ENCODE measurements around the gene SRP19. TPM values are rescaled to one million over a fixed set of nuclear protein-coding genes. Genes with fewer than 3 reads are reported as not detected.

SRP19 gene
- total and polyA plus RNA-seq, 9 of the 15 experiments (the other 6 are each of a cell fraction or from before 2014, with no cell fraction given) = 52.3 to 357 (median 146) TPM

DNA sequence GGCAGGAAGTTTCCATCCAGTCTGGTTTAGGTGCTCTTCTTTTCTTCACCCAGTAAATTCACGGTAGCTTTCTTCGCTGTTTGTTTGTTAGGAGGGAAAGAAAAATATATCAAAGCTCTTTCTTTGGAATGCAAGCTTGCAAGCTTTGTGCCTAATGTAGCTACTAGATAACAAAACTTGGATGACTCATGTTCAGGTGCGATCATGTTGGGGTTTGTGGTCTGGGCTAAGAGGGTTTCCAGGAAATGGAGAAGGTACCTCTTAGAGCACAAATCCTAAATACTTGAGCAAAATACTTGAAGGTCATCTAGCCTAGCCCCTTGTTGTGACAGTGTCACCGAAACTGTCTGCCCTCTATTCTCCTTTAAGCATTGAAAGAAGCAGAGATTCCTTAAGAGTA lies 17.7 kb downstream of the SRP19 start (continued):
- TF ChIP-seq ZEB2 (IDR thresholded peaks at IDR 0.05) (peak; percentile 94), TRIM24 (IDR thresholded peaks at IDR 0.05) (peak in 1 of 2 experiments; percentile 53; a peak in 1 of 4 replicates), FOXM1 (IDR thresholded peaks at IDR 0.05; ENCODE audit: low read depth) (0 out of 2 replicates have a peak, but pooled peaks have one; percentile 36), FOXM1 (CRISPR knock-in tag; IDR thresholded peaks at IDR 0.05; ENCODE audit: low read depth) (no peak), HDAC1 (IDR thresholded peaks at IDR 0.05) (peak in 1 of 2 experiments; percentile 88; a peak in 2 of 4 replicates), HNRNPH1 (optimal IDR thresholded peaks at IDR 0.05; ENCODE audit: low read depth, low read length) (no peak), NCOA2 (IDR thresholded peaks at IDR 0.05; ENCODE audit: partially characterized antibody in 2 of 2) (no peak), TCF3 (CRISPR knock-in tag; IDR thresholded peaks at IDR 0.05) (peak; percentile 92), TAF9B (IDR thresholded peaks at IDR 0.05; ENCODE audit: partially characterized antibody) (no peak), ZC3H8 (IDR thresholded peaks at IDR 0.05) (no peak), GATAD2A (IDR thresholded peaks at IDR 0.05) (no peak), ZNF75A (CRISPR knock-in tag; IDR thresholded peaks at IDR 0.05) (no peak), PHTF2 (CRISPR knock-in tag; IDR thresholded peaks at IDR 0.05) (no peak), ZFX (CRISPR knock-in tag; IDR thresholded peaks at IDR 0.05) (no peak)
- TF ChIP-seq, protein P1, sequence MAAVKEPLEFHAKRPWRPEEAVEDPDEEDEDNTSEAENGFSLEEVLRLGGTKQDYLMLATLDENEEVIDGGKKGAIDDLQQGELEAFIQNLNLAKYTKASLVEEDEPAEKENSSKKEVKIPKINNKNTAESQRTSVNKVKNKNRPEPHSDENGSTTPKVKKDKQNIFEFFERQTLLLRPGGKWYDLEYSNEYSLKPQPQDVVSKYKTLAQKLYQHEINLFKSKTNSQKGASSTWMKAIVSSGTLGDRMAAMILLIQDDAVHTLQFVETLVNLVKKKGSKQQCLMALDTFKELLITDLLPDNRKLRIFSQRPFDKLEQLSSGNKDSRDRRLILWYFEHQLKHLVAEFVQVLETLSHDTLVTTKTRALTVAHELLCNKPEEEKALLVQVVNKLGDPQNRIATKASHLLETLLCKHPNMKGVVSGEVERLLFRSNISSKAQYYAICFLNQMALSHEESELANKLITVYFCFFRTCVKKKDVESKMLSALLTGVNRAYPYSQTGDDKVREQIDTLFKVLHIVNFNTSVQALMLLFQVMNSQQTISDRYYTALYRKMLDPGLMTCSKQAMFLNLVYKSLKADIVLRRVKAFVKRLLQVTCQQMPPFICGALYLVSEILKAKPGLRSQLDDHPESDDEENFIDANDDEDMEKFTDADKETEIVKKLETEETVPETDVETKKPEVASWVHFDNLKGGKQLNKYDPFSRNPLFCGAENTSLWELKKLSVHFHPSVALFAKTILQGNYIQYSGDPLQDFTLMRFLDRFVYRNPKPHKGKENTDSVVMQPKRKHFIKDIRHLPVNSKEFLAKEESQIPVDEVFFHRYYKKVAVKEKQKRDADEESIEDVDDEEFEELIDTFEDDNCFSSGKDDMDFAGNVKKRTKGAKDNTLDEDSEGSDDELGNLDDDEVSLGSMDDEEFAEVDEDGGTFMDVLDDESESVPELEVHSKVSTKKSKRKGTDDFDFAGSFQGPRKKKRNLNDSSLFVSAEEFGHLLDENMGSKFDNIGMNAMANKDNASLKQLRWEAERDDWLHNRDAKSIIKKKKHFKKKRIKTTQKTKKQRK (IDR thresholded peaks at IDR 0.05; ENCODE audit: borderline replicate concordance, low read depth, low read length) = no peak
- TF ChIP-seq, protein P2, sequence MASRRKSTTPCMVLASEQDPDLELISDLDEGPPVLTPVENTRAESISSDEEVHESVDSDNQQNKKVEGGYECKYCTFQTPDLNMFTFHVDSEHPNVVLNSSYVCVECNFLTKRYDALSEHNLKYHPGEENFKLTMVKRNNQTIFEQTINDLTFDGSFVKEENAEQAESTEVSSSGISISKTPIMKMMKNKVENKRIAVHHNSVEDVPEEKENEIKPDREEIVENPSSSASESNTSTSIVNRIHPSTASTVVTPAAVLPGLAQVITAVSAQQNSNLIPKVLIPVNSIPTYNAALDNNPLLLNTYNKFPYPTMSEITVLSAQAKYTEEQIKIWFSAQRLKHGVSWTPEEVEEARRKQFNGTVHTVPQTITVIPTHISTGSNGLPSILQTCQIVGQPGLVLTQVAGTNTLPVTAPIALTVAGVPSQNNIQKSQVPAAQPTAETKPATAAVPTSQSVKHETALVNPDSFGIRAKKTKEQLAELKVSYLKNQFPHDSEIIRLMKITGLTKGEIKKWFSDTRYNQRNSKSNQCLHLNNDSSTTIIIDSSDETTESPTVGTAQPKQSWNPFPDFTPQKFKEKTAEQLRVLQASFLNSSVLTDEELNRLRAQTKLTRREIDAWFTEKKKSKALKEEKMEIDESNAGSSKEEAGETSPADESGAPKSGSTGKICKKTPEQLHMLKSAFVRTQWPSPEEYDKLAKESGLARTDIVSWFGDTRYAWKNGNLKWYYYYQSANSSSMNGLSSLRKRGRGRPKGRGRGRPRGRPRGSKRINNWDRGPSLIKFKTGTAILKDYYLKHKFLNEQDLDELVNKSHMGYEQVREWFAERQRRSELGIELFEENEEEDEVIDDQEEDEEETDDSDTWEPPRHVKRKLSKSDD (conservative IDR thresholded peaks at IDR 0.05; ENCODE audit: low read length) = no peak
- TF ChIP-seq, protein P3, sequence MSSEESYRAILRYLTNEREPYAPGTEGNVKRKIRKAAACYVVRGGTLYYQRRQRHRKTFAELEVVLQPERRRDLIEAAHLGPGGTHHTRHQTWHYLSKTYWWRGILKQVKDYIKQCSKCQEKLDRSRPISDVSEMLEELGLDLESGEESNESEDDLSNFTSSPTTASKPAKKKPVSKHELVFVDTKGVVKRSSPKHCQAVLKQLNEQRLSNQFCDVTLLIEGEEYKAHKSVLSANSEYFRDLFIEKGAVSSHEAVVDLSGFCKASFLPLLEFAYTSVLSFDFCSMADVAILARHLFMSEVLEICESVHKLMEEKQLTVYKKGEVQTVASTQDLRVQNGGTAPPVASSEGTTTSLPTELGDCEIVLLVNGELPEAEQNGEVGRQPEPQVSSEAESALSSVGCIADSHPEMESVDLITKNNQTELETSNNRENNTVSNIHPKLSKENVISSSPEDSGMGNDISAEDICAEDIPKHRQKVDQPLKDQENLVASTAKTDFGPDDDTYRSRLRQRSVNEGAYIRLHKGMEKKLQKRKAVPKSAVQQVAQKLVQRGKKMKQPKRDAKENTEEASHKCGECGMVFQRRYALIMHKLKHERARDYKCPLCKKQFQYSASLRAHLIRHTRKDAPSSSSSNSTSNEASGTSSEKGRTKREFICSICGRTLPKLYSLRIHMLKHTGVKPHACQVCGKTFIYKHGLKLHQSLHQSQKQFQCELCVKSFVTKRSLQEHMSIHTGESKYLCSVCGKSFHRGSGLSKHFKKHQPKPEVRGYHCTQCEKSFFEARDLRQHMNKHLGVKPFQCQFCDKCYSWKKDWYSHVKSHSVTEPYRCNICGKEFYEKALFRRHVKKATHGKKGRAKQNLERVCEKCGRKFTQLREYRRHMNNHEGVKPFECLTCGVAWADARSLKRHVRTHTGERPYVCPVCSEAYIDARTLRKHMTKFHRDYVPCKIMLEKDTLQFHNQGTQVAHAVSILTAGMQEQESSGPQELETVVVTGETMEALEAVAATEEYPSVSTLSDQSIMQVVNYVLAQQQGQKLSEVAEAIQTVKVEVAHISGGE (CRISPR knock-in tag; IDR thresholded peaks at IDR 0.05) = no peak
- TF ChIP-seq, protein P4, sequence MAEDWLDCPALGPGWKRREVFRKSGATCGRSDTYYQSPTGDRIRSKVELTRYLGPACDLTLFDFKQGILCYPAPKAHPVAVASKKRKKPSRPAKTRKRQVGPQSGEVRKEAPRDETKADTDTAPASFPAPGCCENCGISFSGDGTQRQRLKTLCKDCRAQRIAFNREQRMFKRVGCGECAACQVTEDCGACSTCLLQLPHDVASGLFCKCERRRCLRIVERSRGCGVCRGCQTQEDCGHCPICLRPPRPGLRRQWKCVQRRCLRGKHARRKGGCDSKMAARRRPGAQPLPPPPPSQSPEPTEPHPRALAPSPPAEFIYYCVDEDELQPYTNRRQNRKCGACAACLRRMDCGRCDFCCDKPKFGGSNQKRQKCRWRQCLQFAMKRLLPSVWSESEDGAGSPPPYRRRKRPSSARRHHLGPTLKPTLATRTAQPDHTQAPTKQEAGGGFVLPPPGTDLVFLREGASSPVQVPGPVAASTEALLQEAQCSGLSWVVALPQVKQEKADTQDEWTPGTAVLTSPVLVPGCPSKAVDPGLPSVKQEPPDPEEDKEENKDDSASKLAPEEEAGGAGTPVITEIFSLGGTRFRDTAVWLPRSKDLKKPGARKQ (CRISPR knock-in tag; IDR thresholded peaks at IDR 0.05) = no peak
